Stomach (tissue), 9 donors: Measurements from ENCODE around the gene FBXO17. TPM values are rescaled to one million over a fixed set of nuclear protein-coding genes. Genes with fewer than 3 reads are reported as not detected.

Experiments
- DNase-seq, 2 donors: peaks; one replicate each; pipeline versions ENCODE4 v3.0.0 to v3.0.0-alpha.2; 2013 to 2019
- H3K27ac ChIP-seq, 5 donors: fragments of 200-600 bp in 4 of 5; sonication (generic) in 4 of 5; one replicate each; pipeline ENCODE4 v1.5.1; 2013 to 2019; ENCODE audit warnings: mild to moderate bottlenecking in 1 of 5, moderate library complexity in 1 of 5
- H3K27me3 ChIP-seq, 3 donors: fragments of 200-600 bp; sonication (generic); one replicate each; pipeline ENCODE4 v1.5.1; 2017 to 2019; ENCODE audit warnings: mixed run types in 1 of 3
- H3K36me3 ChIP-seq, 4 donors: fragments of 200-600 bp; sonication (generic); 1 replicate in 3 of 4; 2 replicates in 1 of 4; pipeline ENCODE4 v1.5.1; 2016 to 2019
- H3K4me1 ChIP-seq, 4 donors: fragments of 200-600 bp; sonication (generic); one replicate each; pipeline ENCODE4 v1.5.1; 2016 to 2019
- H3K4me3 ChIP-seq, 4 donors: fragments of 200-600 bp; sonication (generic) in 3 of 4; one replicate each; pipeline ENCODE4 v1.5.1; 2016 to 2019; ENCODE audit warnings: mild to moderate bottlenecking in 1 of 4
- H3K9me3 ChIP-seq, 4 donors: fragments of 200-600 bp; sonication (generic); one replicate each; pipeline ENCODE4 v1.5.1; 2016 to 2019
- CTCF ChIP-seq, 7 experiments: fragments of 450-650 bp in 4 of 7; fragments of 200-600 bp in 3 of 7; sonication (generic) in 3 of 7; IDR thresholded peaks; one replicate each; pipeline ENCODE4 v1.5.1; 2016 to 2019; ENCODE audit warnings: antibody characterized with exemption in 7 of 7, control low read depth in 2 of 7, mild to moderate bottlenecking in 1 of 7
- EP300 ChIP-seq: sonication (generic); formaldehyde crosslinking; IDR thresholded peaks from one replicate; pipeline ENCODE4 v1.6.1; 2017; ENCODE audit warnings: antibody characterized with exemption
- POLR2A ChIP-seq, 4 donors: fragments of 450-650 bp; IDR thresholded peaks; one replicate each; pipeline ENCODE4 v1.6.1; 2016; ENCODE audit warnings: antibody characterized with exemption in 4 of 4, control low read depth in 2 of 4, mild to moderate bottlenecking in 1 of 4, moderate library complexity in 1 of 4
- POLR2AphosphoS5 ChIP-seq, 3 donors: sonication (generic); formaldehyde crosslinking; IDR thresholded peaks; one replicate each; pipeline ENCODE4 v1.6.1; 2016; ENCODE audit warnings: antibody characterized with exemption in 3 of 3
- WGBS, 5 donors: extraction: QIAGEN DNeasy Blood & Tissue Kit in 3 of 5; methylation state at CpG; one replicate each; pipeline versions ENCODE4 v1.1.5 to v1.1.7; 2013 to 2018; 5-methylcytosine and 5-hydroxymethylcytosine counted together
- intact Hi-C: fragments of 100-400 bp; cut with DNase I; formaldehyde crosslinking; loops from one replicate; pipeline ENCODE4 v1.15.1; 2023; ENCODE audit warnings: low total_unique reads
- polyA plus RNA-seq, 3 donors: library from polyadenylated mRNA; stranded (reverse); fragments of 200-250 nt; gene quantifications; one replicate each; pipeline ENCODE4 v1.2.3, GENCODE V29; 2013
- total RNA-seq, 5 donors: library from RNA; depleted of rRNA; stranded (reverse); fragments of >200 nt; gene quantifications; one replicate each; pipeline versions ENCODE4 v1.1.0 to v1.2.3, GENCODE V29; 2014 to 2016
- donor health status: healthy with polysubstance abuse.
- donor health status: Bipolar disorder and iron deficiency.
- donor health status: healthy.

FBXO17 gene
- total and polyA plus RNA-seq, 8 donors: 1.8 to 19.1 (median 6.6) TPM; not detected in 1

GRCh38 chr19:38924388-38924787 lies 51.2 kb downstream of the FBXO17 start:
- no peak for DNase-seq
- no peak for TF ChIP-seq CTCF (IDR thresholded peaks at IDR 0.05)
- TF ChIP-seq POLR2AphosphoS5 (IDR thresholded peaks at IDR 0.05): no peak
- TF ChIP-seq EP300: no peak
- TF ChIP-seq POLR2A (IDR thresholded peaks at IDR 0.05): no peak
- intact Hi-C loops: no loop called here

GRCh38 chr19:38922482-38922881 lies 53.1 kb downstream of the FBXO17 start:
- H3K27me3 ChIP-seq: no peaks in the 10 kb centered on the region
- no peaks in the 10 kb centered on the region for H3K9me3 ChIP-seq
- H3K36me3 ChIP-seq: peaks cover 18 to 56% (median 44%) of the 10 kb centered on the region in 4 donors
- intact Hi-C loops: no loop called here
- H3K27ac ChIP-seq: no peak overlapping the region
- no peak for DNase-seq
- no peak overlapping the region for H3K4me3 ChIP-seq
- H3K4me1 ChIP-seq: no peaks in the 10 kb centered on the region
- WGBS, 5 donors: 92 to 96% (median 93%) methylated on average over 5 of the region's 5 CpGs
- TF ChIP-seq CTCF (IDR thresholded peaks at IDR 0.05): no peak
- no peak for TF ChIP-seq EP300
- TF ChIP-seq POLR2A (IDR thresholded peaks at IDR 0.05): no peak
- TF ChIP-seq POLR2AphosphoS5 (IDR thresholded peaks at IDR 0.05): no peak

More at GRCh38 chr19:38924388-38924787, 51.2 kb downstream of the FBXO17 start:
- WGBS, 5 donors: 90 to 97% (median 94%) methylated on average over 7 of the region's 7 CpGs
- peaks cover 18 to 52% (median 44%) of the 10 kb centered on the region in 4 donors for H3K36me3 ChIP-seq
- no peaks in the 10 kb centered on the region for H3K9me3 ChIP-seq
- H3K27me3 ChIP-seq: no peaks in the 10 kb centered on the region
- no peak overlapping the region for H3K4me3 ChIP-seq
- no peak overlapping the region for H3K27ac ChIP-seq
- peaks cover 3 to 10% (median 5%) of the 10 kb centered on the region in 4 donors for H3K4me1 ChIP-seq

- intact Hi-C loops: no loop called here
These were observed 53.9 kb downstream of the FBXO17 start for GRCh38 chr19:38921420-38922274.

More at GRCh38 chr19:38921420-38922274, 53.9 kb downstream of the FBXO17 start:
- TF ChIP-seq POLR2A (IDR thresholded peaks at IDR 0.05) (no peak), POLR2AphosphoS5 (IDR thresholded peaks at IDR 0.05) (no peak), CTCF (IDR thresholded peaks at IDR 0.05) (no peak), EP300 (no peak)
- WGBS, 5 donors: 88 to 95% (median 93%) methylated on average over 6 to 20 of the region's 20 CpGs
- H3K36me3 ChIP-seq: peaks cover 18 to 56% (median 44%) of the 10 kb centered on the region in 4 donors
- no peak overlapping the region for H3K27ac ChIP-seq
- H3K4me3 ChIP-seq: no peak overlapping the region
- no peaks in the 10 kb centered on the region for H3K4me1 ChIP-seq
- no peaks in the 10 kb centered on the region for H3K27me3 ChIP-seq
- no peak for DNase-seq
- no peaks in the 10 kb centered on the region for H3K9me3 ChIP-seq
